ENCODE results near the gene SLIT1.

Gene SLIT1

DNA sequence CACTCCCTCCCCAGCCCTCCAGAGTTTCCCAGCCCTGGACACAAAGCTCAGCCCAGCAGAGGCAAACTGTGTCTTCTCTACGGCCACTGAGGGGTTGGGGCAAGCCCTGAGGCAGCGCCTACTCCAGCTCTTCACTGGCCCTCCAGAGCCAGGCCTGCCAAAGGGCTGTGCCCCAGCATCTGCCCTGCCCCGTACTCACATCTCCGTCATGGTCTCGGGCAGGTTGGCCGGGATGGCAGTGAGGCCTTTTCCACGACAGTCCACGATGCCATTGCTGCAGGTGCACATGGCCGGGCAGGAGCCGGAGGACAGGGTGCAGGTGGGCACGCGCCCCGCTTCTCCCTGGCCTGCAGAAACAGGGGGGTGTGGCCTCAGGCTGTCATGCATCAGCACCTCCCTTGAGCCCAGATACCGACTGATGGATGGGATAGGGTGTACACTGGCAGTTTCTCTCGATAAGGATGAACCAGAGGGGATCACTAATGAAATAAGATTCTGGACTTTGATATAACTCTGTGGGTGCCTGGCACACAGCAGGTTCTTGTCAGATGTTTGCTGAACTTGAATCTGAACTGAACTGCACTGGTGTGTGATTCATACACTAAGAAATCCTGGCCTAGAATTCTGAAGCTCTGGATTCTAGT, 125.2 kb downstream of the SLIT1 start:
- DNase-seq = no peak

DNA sequence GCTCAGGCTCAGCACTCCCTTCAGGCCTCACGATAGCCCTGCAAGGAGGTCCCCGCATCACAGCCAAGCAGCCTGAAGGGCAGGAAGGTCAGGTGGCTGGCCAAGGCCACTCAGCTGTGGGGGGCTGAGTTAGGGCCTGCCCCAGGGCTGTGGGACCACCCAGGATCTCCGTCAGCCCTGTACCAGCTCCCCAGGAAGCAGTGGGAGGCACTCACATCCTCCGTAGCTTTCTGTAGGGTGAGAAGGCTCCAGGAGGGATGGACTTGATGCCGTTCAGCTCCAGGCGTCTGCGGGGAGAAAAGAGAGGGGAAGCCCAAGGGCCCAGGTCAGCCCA, 125.9 kb downstream of the SLIT1 start:
- no peak for DNase-seq

DNA sequence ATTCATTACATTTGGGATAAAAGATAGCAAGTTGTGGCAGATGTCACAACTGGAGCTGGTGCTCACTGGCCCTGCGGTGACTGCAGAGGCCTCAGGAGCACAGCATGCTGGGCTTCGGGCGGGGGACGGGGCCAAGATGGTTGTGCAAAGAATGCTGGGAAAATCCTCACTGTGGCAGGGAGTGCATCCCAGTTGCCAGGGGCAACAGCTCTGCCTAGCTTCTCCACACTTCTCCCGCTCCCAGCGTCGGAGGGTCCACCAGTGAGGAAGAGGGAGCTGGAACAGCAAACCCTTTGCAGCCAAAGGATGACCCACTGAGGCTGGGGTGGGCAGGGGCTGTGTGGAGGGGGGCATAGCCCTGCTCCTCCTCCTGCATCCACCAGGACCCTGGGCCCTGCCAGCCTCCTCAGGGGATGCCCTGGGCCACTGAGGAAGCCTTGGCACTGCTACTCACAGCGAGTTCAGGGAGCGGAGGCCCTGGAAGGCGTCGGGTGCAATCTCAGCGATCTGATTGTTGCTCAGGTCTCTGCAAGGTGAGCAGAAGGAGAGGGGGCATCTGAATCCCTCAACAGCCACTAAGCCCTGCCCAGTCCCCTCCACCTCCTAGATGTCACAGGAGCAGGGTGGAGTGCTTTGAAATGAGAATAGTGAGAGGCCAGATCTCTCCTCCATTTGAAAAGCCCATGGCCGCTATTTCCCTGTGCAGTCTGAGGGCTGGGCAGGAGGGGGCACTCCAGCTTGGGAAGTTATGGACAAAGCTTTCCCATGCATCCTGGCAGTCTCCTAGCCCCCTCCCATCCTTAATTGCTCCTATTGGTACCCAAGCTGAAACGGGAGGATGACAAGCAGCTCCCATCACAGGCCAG, 126.5 kb downstream of the SLIT1 start:
- DNase-seq = no peak

DNA sequence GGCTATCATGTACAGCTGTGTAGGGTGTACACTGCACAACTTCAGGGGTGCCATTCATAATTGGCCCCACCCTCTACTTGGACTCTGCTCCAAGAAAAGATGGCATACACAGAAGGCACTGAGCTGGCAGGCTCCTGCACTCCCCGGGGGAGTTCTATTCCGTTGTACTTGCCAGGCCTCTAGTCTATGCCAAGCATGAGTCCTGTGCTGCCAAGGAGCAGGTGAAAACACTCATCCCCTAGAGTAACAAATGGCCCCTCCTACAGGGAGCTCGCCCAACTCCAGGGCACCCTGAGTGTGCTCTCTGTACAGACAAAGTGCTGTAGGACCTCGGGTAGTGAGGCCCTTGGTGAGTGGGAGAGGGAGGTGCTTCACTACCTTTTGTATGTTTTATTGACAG, 127.2 kb downstream of the SLIT1 start:
- no peak for DNase-seq

DNA sequence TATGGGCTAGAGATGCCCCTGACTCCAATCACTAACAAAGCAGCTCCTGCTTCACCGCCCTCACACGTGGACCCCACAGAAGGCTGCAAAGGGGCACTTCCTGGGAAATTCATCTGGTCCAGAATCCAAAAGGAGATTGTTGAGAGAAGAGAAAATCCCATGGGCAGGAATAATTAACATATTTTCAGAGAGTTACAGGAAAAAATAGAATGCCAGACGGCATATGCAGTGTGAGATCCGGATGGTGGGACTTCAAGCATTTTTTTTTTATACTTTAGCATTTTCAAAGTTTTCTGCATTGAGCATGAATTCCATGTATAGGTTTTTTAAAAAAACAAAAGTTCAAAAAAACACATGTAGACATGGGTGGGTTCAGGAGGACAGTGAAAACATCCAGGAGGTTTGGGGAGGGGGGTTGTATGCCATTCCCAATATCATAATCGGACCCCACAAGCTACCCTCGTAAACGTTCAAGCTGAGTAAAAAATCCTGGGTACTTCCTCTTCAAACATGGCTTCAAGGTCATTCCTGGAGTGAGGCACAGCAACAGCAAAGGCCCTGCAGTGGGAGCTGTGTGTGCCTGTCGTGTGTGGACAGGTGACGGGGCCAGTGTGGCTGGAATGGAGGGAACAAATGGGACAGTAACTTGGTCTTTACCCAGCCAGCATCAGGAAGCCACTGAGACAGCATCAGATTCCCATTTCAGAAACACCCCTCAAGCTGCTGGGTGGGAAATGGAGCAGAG, 128.1 kb downstream of the SLIT1 start:
- DNase-seq = no peak

DNA sequence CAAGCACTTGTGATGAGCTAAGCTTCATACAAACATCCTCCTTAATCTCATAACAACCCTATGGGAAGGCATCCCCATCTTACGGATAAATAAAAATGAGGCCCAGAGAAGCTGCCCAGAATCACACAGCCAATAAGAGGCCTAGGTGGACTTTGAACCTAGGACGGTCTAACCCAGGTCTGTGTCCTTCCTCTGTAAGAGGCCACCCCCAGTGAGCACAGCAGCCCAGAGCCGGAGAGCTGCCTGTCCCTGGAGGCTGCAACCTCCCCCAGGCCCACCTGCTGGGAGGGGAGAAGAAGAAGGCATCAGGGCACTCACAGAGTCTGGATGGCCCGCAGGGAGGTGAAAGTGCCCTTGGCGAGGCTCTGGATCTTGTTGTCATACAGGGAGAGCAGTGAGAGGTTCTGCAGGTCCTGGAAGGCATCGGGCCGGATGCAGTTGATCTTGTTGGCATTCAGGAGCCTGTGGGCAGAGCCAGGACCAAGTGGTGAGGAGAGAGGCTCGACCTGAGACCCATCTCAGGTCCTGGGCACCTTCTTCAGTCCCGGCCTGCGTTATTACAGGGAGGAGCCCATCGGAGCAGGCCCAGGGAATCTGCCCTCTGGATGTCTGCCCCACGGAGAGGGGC, 129.6 kb downstream of the SLIT1 start:
- DNase-seq = no peak

DNA sequence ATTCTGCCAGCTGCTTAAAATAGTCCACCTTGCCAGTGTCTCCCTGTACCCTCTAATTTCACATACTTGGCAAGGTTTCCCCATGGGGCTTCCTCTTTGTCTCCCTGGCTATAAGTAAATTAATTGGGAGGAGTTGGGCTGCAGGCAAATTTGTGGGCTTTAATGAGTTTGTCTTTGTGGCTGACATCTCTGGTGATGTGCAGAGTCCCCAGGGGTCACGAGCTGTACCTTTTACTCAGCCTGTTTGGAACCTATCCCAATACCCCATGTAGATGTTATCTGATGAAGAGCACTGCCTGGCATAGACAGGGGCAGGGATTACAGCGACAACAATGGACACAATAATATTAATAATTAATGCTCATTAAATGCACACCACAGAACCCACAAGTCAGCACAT, 132.5 kb downstream of the SLIT1 start:
- DNase-seq = no peak

DNA sequence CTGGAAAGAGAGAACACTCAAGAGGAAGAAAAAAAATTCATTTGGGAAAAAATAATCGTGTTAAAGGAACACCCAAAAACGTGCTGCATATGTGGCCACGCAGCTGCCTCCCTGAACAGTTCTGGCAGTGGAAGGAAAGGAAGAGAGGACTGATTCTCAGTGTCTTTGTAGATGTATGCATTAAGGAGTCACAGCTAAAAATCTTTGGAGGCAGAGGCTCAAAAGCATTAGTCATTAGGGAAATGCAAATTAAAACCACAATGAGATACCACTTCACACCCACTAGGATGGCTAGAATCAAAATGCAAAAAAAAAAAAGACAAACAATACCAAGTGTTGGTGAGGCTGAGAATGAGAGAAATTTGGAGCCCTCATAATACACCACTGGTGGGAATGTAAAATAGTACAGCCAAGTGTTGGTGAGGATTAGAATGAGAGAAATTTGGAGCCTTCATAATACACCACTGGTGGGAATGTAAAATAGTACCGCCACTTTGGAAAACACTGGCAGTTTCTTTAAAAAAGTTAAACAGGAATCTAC, 134.7 kb downstream of the SLIT1 start:
- no peak for DNase-seq

DNA sequence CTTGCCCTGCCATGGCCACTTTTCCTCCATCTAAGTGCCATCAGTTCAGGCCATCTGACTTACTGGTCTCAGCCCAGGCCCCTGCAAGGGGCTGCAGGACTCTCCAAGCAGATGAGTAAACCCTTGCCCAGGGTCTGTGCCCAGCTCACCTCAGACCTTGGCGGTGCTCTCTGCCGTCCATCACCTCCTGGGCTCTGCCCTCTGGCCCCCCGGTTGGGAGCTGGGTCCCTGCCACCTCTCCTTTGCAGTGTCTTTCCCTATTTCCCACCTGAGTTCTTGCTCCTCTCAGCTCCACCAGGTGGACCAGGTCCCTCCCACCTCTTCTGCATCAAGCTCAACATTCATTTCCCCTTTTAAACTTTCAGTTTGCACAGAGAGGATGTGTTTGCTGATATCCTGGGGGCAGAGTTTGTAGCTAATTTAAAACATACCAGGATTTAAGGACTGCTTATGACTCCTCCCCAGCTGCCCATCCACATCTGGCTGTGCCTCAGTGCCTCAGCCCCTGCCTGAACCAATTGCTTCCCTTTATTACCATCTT, 135.5 kb downstream of the SLIT1 start:
- no peak for DNase-seq

DNA sequence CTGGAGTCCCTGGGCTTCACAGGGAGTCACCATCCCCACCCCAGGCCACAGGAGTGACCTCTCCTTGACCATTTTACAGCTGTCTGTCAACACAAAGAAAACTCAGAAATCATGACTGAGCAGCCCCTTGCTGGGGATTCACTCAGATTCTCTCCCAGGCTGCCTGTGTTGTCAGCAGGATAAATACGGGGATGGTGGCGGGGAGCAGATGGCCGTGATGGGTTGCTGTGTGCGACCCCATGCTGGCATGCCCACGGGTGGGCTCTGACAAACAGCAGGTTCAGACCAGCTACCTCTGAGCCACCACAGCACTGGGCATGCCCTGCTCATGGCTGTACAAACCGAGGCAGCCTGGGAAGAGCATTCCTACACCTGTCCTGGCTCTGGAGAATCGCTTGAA, 136.1 kb downstream of the SLIT1 start:
- DNase-seq = no peak

DNA sequence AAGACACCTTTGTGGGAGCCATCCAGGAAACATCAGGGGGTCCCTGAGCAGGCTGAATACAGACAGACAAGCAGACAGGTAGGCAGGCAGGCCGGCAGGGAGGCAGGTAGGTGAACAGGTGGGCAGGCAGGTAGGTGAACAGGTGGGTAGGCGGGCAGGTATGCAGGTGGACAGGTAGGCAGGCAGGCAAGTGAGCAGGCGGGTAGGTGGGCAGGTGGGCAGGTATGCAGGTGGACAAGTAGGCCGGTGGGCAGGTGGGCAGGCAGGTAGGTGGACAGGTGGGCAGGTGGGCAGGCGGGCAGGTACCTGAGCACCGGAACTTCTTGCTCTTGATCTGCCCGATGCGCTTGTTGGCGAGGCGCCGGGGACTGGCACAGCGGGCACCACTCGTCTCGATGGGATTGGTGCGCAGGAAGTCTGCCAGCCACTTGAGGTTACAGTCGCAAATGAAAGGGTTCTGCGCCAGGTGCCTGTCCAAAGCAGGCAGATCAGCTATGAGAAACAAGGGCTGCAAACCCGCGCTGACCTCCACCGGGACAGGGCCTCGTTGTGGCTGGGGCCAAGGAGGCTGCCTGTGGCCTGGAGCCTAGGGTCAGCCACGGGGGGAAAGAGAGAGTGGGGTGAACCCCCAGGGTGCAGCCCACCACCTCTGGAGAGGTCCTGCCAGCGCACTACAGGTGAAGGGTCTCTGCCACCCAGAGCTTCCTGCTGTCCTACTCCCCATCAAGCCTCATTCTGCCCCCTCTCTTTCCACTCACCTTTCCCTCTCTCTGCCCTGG, 136.9 kb downstream of the SLIT1 start:
- no peak for DNase-seq

DNA sequence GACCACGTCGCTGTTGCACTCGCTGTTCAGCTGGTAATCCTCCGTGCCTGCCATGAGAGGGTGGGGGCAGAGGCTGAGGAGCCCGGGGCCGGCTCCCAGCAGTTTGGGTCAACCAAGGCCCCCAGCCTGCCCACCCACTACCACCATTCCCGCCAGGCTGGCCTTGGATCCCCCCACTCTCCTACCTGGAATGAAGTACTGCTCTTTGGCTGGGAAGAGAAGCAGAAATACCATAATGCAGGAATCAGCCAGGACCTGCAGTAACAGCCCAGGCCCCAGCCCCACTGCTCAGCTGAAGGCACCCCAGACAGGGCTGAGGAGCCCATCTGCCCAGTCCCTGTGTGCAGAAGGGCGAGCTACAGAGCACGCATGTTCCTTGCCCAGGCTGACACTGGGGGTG, 138.0 kb downstream of the SLIT1 start:
- DNase-seq = no peak

DNA sequence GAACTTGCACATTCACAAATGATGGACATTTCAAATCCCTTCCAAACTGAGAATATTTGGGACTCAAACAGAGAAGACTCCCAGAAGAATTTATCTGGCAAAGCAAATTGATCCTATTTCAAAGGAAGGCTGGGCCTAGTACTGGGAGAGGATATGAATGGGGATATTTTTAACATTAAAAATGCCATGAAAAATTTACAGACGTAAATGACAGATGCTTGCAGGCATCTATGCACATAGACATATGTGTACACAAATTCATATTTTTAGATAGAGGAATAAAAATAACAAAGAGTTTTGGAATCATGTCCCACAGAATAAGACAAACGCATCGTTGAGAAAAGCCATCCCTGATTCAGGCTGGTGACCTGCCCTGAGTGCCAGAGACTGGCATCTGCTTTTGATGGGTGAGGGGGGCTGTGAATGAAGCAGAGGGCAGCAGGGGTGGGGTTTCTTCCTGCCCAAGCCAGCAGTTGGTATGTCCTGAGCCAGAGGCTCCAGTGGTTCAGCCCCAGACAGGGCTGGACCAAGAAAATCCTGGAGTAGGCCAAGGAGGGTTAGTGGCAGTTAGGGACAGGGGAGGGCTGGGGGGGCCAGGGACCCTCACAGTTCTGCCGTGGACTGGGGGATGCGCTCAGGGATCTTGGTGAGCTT, 138.5 kb downstream of the SLIT1 start:
- no peak for DNase-seq

DNA sequence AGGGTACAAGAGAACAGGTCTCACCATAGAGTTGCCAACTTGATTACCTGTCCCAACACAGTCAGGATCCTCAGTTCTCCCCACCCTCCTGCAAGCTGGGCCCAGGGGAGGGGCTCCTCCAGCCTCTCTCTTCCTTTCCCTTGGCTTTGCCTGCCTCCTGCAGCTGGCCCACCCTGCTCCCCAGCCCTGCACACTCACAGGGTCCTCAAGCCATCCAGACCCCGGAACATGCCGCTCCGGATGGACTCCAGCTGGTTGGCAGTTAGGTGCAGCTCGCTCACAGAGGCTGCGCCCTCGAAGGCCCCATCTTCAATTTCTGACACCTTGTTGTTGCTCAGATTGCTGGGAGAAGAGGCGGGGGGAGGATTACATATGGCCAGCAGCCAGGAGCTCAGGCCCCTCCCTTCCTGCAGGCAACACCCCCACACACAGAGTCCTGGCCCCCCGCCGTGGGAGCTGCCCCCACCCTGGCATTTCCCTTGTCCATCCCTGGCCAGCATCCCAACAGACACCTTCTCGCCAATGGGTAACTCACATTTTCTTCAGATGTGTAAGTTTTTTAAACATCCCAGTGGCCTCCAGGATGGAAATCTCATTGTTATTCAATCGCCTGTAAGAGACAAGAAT, 139.2 kb downstream of the SLIT1 start:
- no peak for DNase-seq

DNA sequence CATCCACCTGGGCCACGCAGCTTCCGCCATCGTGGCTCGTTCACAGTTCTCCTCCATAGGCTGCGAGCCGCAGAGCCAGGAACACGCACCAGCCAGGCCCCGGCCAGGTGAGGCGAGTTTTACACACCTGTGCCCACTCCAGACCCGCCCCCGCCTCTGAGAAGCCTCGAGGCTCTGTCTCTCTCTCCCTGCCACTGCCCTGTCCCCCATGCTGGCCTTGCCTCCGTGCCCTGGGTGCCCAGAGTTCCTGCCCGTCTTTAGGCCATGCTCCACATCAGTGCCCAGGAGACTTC, 142.2 kb downstream of the SLIT1 start:
- no peak for DNase-seq

DNA sequence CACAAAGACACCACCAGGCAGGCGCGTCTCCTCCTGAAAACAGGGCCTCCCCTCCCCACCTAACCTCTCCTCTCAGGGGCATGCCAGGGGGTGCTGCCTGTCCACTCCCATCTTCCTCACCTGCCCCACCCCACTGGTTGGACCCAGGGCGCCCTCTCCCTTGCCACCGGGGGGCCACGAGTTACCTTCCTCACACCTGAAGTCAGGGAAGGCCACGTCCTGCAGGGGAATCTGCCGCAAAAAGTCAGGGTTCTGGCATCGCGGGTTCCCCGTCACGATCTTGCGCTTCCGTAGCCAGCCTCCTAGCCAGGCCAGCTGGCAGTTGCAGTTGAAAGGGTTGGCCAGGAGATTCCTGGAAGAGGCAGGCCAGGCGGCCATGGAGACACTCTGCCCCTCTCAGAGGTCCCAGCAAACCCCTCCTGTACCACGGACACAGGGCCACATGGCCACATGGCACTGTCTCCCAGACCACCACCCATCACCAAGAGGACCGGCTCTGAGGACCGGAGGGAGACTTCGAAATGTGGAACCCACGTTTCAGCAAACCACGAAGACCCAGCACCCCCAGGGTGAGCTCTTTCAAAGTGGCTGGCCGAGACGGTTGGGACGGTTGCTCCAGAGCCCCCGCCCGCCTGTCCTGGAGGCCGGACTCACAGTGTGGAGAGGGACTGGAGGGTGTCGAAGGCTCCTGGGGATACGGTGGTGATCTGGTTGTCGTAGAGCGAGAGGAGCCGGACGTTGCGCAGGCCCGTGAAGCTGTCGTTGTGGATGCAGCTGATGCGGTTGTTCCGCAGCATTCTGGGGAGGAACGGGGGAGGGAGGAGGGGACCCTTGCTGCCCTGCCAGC, 142.8 kb downstream of the SLIT1 start:
- no peak for DNase-seq

DNA sequence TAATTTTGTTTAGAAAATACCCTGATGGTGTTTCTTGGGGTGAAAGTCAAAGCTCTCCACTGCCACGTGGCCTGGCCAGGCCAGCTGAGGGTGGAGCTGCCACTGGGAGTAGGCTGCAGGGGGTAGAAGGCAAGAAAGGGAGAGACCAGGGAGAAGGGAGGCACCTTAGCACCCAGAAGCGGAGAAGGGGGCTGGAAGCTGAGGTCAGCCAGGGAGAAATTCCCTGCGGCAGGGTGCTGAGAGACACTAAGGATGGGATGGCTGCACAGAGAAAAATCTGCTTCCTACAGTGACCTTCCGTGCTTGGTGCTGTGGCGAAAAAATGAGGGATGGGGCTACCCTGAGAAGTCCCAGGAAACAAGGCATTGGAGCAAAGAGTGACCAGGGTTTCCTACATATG, 143.7 kb downstream of the SLIT1 start:
- DNase-seq = no peak

DNA sequence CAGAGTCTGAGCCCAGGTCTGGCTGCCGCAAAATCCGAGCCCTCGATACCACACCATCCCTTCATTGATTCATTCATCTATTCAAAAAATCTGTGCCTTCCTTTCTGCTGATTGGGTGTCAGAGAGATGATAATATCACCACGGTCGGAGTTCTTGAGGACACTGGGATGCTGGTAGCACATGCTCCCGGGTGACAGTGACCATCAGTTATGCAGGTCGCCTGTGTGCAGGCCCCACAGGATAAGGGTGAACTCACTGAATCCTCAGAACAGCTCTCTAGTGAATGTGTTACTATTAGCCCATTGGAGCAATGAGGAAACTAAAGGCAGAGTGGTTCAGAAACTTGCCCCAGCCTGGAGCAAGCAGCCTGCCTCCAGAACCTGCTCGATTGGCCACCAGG, 145.1 kb downstream of the SLIT1 start:
- no peak for DNase-seq

DNA sequence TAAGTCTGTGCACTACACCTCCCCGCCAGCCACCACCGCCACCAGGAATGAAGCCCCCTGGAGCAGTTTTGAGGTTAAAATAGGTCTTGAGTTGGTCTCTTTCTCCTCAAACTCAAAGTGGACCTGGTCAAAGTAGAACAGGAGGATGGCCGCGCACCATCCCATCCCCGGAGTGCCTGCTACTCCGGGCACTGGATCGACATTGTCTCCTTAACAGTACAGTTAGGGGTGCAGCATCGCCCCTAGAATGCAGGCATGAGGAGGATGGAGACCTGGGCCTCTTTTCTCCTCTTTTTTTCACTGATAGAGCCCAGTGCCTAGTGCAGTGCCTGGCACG, 145.5 kb downstream of the SLIT1 start:
- DNase-seq = no peak

DNA sequence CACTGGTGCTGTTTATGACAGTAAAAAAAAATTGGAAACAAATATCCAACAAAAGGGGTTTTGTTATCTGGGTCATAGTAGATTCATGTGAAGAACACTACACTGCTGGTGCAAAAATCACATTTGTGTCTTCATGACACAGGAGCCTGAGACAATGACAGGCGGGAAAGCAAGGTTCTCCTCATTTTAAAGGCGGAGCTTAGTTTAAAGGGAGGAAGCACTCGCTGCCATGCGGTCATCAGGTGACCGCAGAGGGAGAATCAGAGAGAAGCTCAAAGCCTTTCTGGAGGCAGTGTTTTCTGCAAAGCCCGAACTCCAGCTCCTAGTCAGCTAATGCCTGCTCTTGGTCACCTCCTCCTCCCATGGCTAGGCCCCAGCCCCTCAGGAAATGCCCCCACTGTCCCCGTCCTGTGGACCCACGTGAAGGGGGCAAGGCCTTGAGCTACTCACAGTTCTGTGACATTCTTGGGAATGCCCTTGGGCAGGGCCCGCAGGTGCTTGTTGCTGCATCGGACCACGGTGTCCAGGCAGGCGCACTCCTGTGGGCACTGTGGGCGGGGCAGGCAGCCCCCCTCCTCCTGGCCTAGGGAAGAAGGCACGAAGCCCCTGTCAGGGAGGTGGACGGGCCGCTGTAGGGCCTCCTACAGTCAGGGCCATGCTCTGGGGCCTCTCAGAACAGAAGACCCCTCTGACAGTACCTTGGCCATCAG, 146.1 kb downstream of the SLIT1 start:
- DNase-seq = no peak
